Activated T-cell treated with anti-CD3 and anti-CD28 coated beads, Interleukin-2, amount 50 U/mL, for 4 hours (primary cell): ENCODE measurements around the gene TMEM255B. TPM values are rescaled to one million over a fixed set of nuclear protein-coding genes. Genes with fewer than 3 reads are reported as not detected.

Experiments used
- ATAC-seq, 2 donors: fragments of 200-7000 bp; cut with Tn5 transposase; one replicate each; pipeline ENCODE4 v1.10.0; 2021
- DNase-seq: peaks from one replicate; pipeline ENCODE4 v3.0.0-alpha.2; 2020
- H3K27me3 Mint-ChIP-seq: one replicate; pipeline ENCODE4 v1.8.0; 2021; ENCODE audit warnings: low read depth, mixed read lengths
- H3K36me3 Mint-ChIP-seq: one replicate; pipeline ENCODE4 v1.8.0; 2022; ENCODE audit warnings: mixed read lengths; ENCODE audit not compliant: insufficient read depth
- H3K4me1 Mint-ChIP-seq: one replicate; pipeline ENCODE4 v1.8.0; 2021; ENCODE audit warnings: low read depth, mixed read lengths
- H3K4me3 Mint-ChIP-seq: one replicate; pipeline ENCODE4 v1.8.0; 2021; ENCODE audit warnings: mild to moderate bottlenecking, moderate library complexity, mixed read lengths
- H3K9me3 Mint-ChIP-seq: one replicate; pipeline ENCODE4 v1.8.0; 2021; ENCODE audit warnings: mixed read lengths
- total RNA-seq, 3 donors: library from RNA; stranded (reverse); gene quantifications; one replicate each; pipeline ENCODE4 v1.2.1, GENCODE V29; 2021

The TMEM255B gene
- total RNA-seq, 3 donors from 2014 or later: 1.1 to 1.4 (median 1.3) TPM

- ATAC-seq: no peak
- no peak for DNase-seq
- no peaks in the 10 kb centered on the region for H3K36me3 Mint-ChIP-seq
- H3K4me1 Mint-ChIP-seq: peaks cover 6% of the 10 kb centered on the region
- no peaks in the 10 kb centered on the region for H3K9me3 Mint-ChIP-seq
- peaks cover 20% of the 10 kb centered on the region for H3K27me3 Mint-ChIP-seq
- H3K4me3 Mint-ChIP-seq: no peak overlapping the region
These were observed 27.5 kb upstream of the TMEM255B start for GRCh38 chr13:113731192-113732175.

- Mint-ChIP-seq H3K4me3 (no peak overlapping the region), H3K4me1 (no peaks in the 10 kb centered on the region), H3K9me3 (no peaks in the 10 kb centered on the region), H3K27me3 (peaks cover 20% of the 10 kb centered on the region), H3K36me3 (no peaks in the 10 kb centered on the region)
- ATAC-seq: no peak
- DNase-seq: no peak
These were observed 26.7 kb upstream of the TMEM255B start for GRCh38 chr13:113732176-113732960.

DNA sequence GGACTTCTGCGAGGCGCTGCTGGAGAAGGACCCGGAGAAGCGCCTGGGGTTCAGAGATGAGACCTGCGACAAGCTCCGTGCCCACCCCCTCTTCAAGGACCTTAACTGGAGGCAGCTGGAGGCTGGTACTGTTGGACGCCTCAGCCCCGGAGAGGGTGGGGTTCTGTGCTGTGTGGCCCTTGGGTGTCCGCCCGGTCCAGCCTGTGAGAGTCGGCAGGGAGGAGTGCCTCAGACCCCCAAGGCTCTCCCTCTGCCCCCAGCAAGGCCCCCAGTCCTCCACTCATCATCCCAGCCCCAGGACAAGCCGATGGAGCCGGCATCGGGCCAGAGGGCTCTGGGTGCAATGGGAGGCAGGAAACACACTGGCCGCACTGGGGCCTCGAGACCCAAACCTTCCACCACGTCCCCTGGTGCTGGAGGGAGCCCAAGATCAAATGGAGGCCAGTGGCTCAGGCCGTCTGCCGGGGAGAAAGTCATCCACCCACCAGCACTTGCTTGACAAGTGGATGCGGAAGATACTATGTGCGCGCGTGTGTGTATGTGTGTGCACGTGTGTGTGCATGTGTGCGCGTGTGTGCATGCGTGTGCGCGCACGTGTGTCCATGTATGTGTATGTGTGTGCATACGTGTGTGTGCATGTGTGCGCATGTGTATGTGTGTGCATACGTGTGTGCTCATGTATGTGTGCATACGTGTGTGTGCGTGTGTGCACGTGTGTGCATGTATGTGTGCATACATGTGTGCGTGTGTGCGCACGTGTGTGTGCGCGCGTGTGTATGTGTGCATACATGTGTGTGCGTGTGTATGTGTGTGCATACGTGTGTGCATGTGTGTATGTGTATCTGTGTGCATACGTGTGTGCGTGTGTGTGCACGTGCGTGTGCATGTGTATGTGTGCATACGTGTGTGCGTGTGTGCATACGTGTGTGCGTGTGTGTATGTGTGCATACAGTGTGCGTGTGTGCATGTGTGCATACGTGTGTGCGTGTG lies 25.8 kb upstream of the TMEM255B start:
- DNase-seq (no peak), ATAC-seq (no peak)
- Mint-ChIP-seq H3K9me3 (no peaks in the 10 kb centered on the region), H3K4me3 (no peak overlapping the region), H3K4me1 (no peaks in the 10 kb centered on the region), H3K36me3 (no peaks in the 10 kb centered on the region), H3K27me3 (peaks cover 20% of the 10 kb centered on the region)

- no peak overlapping the region for H3K4me3 Mint-ChIP-seq
- ATAC-seq (no peak), DNase-seq (no peak)
- peaks cover 14% of the 10 kb centered on the region for H3K27me3 Mint-ChIP-seq
- no peaks in the 10 kb centered on the region for H3K36me3 Mint-ChIP-seq
- no peaks in the 10 kb centered on the region for H3K9me3 Mint-ChIP-seq
- no peaks in the 10 kb centered on the region for H3K4me1 Mint-ChIP-seq
These were observed 24.8 kb upstream of the TMEM255B start for GRCh38 chr13:113734099-113734825.

DNA sequence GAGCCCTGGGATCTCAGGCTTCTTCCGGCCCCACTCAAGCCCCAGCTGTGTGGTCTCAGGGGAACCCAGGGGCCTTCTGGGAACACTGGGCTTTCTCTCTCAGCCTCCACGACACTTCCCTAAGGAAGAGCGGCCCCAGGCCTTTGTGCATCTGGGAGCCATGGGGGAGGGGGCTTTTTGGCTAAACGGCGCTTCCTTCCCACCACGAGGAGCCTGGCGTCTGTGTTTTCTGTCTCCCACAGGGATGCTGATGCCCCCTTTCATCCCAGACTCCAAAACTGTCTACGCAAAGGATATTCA lies 24.2 kb upstream of the TMEM255B start:
- H3K9me3 Mint-ChIP-seq: no peaks in the 10 kb centered on the region
- no peaks in the 10 kb centered on the region for H3K36me3 Mint-ChIP-seq
- ATAC-seq: no peak

DNA sequence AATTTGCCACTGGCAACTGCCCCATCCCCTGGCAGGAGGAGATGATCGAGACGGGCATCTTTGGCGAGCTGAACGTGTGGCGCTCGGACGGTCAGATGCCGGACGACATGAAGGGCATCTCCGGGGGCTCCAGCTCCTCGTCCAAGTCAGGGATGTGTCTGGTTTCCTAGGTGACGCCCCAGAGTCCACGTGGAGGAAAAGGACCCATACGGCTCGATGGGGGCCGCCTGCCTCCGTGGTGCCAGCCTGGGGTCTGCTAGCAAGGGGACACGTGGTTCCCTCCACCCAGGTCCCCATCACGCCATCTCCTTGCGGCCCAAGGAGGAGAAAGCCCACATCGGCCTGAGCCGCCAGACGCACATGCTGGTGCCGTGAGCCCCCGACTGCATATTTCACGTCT lies 23.8 kb upstream of the TMEM255B start:
- ATAC-seq: no peak
- H3K27me3 Mint-ChIP-seq: peaks cover 10% of the 10 kb centered on the region
- H3K36me3 Mint-ChIP-seq: no peaks in the 10 kb centered on the region
- no peaks in the 10 kb centered on the region for H3K9me3 Mint-ChIP-seq
- no peak overlapping the region for H3K4me3 Mint-ChIP-seq
- no peaks in the 10 kb centered on the region for H3K4me1 Mint-ChIP-seq
- DNase-seq: no peak

More for the DNA sequence above, 24.2 kb upstream of the TMEM255B start:
- no peaks in the 10 kb centered on the region for H3K4me1 Mint-ChIP-seq
- peaks cover 10% of the 10 kb centered on the region for H3K27me3 Mint-ChIP-seq
- H3K4me3 Mint-ChIP-seq: no peak overlapping the region
- no peak for DNase-seq

GRCh38 chr13:113735750-113736149 lies 23.3 kb upstream of the TMEM255B start:
- Mint-ChIP-seq H3K4me1 (peaks cover 3% of the 10 kb centered on the region), H3K27me3 (peaks cover 9% of the 10 kb centered on the region), H3K4me3 (no peak overlapping the region), H3K9me3 (no peaks in the 10 kb centered on the region), H3K36me3 (no peaks in the 10 kb centered on the region)
- ATAC-seq: no peak
- no peak for DNase-seq

DNA sequence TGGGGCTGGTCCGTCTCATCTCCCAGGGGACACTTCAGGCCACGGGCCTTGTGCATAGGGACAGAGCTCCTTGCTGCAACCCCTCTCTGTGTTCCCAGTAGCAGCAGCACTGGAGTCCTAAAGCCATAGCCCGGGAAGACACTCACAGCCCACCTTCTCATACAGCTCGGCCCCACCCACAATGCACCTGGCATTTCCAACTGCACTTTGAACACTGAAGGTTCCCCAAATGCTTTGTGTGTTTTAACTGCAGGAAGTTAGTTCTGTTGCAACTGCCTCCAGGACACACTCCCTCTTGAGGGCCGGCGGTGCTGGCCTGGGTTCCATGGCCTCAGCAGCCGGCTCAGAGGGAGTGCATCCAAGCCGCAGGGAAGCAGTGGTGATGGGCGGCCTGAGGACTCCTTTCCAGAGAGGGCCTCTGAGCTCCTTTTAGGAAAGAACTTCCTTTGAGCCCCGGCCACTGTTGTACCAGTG lies 22.7 kb upstream of the TMEM255B start:
- no peaks in the 10 kb centered on the region for H3K9me3 Mint-ChIP-seq
- DNase-seq (no peak), ATAC-seq (no peak)
- peaks cover 6% of the 10 kb centered on the region for H3K27me3 Mint-ChIP-seq
- peaks cover 7% of the 10 kb centered on the region for H3K4me1 Mint-ChIP-seq
- no peaks in the 10 kb centered on the region for H3K36me3 Mint-ChIP-seq
- H3K4me3 Mint-ChIP-seq: no peak overlapping the region

DNA sequence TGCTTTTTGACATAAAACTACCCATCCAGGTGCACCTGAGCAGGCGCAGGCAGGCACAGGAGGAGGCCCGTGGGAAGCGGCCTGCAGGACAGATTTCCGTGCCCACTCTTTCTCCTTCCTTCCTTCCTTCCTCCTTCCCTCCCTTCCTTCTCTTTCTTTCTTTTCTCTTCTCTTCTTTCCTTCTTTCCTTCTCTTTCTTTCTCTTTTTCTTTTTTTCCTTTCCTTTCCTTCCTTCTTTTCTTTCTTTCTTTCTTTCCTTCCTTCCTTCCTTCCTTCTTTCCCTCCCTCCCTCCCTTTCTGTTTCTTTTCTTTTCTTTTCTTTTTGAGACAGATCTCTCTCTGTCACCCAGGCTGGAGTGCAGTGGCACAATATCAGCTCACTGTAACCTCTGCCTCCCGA lies 21.2 kb upstream of the TMEM255B start:
- no peak for DNase-seq
- ATAC-seq: no peak
- Mint-ChIP-seq H3K4me3 (no peak overlapping the region), H3K36me3 (no peaks in the 10 kb centered on the region), H3K4me1 (peaks cover 22% of the 10 kb centered on the region), H3K27me3 (peaks cover 11% of the 10 kb centered on the region), H3K9me3 (no peaks in the 10 kb centered on the region)

DNA sequence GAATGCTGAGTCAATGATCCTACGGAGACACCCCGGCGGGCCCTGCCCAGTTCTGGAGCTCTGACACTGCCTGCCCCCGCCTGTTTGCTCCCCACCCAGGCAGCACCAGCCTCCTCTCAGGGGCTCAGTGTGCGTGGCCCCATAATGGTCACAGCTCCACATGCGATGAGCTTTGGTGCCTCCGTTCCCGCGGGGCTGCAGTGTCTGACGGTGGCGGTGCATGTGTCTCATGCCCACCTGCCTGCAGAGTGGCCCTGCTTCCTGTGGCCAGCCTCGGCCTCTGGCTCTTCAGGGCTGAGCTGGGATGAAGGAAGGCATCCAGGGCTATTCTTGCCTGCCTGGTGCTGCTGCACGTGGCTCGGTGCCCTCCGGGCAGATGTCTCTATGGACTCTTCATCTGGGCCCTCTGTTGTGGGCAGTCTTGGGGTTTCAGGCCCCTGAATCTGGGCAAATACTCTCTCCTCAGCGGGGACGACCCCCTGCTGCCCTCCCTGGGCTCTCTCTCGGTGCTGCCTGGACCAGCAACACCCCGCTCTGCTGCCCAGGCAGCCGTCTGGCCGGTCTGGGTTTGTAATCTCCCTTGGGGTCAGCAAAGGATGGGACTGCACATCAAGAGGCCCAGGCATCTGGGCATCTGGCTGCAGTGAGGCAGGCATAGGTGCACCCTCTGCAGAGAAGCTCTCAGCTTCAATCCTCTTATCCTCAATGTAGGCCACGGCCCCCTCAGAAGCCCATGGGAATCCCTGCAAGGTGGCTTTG lies 19.3 kb upstream of the TMEM255B start:
- no peaks in the 10 kb centered on the region for H3K9me3 Mint-ChIP-seq

DNA sequence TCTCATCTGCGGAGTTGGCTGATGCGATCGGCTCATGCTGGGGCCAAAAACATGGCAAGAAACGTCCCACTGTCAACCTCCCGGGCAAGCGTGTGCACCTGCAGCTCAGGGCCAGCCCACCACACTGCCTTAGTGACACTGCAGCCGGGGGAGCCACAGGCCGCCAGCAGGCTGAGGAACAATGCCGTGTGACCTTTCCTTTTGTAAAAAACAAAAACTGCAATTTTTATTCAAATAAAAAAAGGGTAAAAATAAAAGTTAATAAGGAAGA lies 18.8 kb upstream of the TMEM255B start:
- Mint-ChIP-seq H3K27me3 (peaks cover 14% of the 10 kb centered on the region), H3K4me1 (peaks cover 25% of the 10 kb centered on the region), H3K4me3 (no peak overlapping the region), H3K36me3 (no peaks in the 10 kb centered on the region), H3K9me3 (no peaks in the 10 kb centered on the region)
- DNase-seq (no peak), ATAC-seq (no peak)

More for the DNA sequence above, 19.3 kb upstream of the TMEM255B start:
- H3K27me3 Mint-ChIP-seq: peaks cover 14% of the 10 kb centered on the region
- H3K4me1 Mint-ChIP-seq: peaks cover 23% of the 10 kb centered on the region
- H3K36me3 Mint-ChIP-seq: no peaks in the 10 kb centered on the region
- DNase-seq: no peak
- no peak for ATAC-seq
- H3K4me3 Mint-ChIP-seq: no peak overlapping the region

GRCh38 chr13:113740661-113741060 lies 18.4 kb upstream of the TMEM255B start:
- DNase-seq: no peak
- H3K9me3 Mint-ChIP-seq: no peaks in the 10 kb centered on the region
- peaks cover 25% of the 10 kb centered on the region for H3K4me1 Mint-ChIP-seq
- H3K4me3 Mint-ChIP-seq: no peak overlapping the region
- no peak for ATAC-seq
- H3K36me3 Mint-ChIP-seq: no peaks in the 10 kb centered on the region
- peaks cover 14% of the 10 kb centered on the region for H3K27me3 Mint-ChIP-seq

GRCh38 chr13:113741191-113741668 lies 17.8 kb upstream of the TMEM255B start:
- no peaks in the 10 kb centered on the region for H3K9me3 Mint-ChIP-seq
- peak in 1 of 2 donors; percentile 18 for ATAC-seq
- DNase-seq: no peak
- H3K4me3 Mint-ChIP-seq: no peak overlapping the region
- H3K4me1 Mint-ChIP-seq: peaks cover 25% of the 10 kb centered on the region
- peaks cover 14% of the 10 kb centered on the region for H3K27me3 Mint-ChIP-seq
- H3K36me3 Mint-ChIP-seq: no peaks in the 10 kb centered on the region
